Embryonic facial prominence (tissue), 1 donor: ENCODE data around the gene BRF1.

Experiments
- DNase-seq: peaks from one replicate; pipeline ENCODE4 v3.0.0-alpha.2; 2016; ENCODE audit errors: extremely low spot score

Gene BRF1

GRCh38 chr14:105211086-105211757, 89.6 kb downstream of the BRF1 start:
- no peak for DNase-seq

DNA sequence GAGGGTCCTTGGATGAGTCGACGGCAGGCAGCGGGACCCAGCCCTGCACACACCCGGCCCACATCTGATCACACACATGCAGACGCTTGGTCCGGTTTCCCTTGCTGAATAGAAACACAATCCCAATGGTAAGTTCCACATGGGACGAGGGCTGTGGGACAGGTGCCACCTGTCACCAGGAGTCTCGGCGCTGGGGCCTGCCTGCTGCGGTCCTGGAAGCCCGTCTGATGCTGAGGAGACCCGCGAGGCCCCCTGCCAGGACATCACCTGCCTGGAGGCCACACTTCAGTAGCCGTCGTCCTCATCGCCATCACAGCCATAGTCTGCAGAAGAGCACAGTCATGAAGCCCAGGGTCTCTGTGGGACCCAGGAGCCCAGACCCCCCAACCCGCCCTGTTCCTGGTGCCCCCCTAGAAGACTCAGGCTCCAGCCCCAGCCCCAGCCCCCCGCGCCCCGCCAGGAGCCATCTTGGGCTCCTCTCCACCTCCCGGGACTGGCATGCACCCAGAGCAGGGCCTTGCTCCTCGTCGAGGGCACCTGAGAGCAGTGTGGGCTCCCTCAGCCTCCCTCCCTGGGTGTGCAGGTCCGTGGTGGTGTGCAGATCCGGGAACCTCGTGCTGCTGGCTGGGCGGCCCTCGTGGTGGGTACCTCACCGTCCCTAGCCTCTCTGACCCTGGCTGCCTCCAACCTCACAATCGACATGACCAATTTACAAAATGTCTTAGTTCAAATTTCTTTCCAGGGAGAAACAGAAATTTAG, 90.4 kb downstream of the BRF1 start:
- no peak for DNase-seq

GRCh38 chr14:105209646-105210045, 91.2 kb downstream of the BRF1 start:
- DNase-seq, result no peak

DNA sequence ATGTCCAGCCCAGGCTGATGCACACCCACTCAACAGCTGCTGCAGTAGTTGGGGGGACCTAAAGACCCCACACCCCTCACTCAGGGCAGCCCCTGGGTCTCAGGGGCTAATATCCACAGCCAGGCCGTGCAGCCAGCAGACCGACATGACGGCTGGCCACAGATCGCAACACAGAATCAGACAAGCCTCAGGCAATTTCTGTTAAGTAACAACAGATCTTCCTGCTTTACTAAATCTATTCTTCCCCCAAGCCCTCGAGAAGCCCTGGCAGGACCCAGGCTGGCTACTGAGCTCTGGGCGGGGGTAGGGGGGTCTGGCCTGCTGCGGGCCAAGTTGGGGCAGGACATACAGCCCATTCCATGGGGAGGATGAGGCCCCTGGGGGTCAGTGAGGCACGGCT, 91.7 kb downstream of the BRF1 start:
- no peak for DNase-seq

DNA sequence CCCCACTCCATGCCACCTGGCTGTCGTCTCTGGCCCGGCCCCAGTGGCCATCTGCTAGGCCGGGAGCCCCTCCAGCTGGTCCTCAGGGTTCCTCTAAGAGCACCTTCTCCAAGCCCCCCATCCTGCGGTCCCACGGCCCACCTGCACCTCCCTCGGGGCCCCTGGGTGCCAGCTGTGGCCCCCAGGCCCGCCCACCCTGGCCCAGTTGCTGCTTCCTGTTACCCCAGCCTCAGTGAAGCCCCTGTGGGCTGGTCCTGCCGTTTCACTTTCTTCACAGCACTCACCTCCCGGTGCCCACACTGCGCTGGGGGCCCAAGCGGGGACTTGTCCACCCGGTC, 92.1 kb downstream of the BRF1 start:
- no peak for DNase-seq

GRCh38 chr14:105207996-105208737, 92.6 kb downstream of the BRF1 start:
- no peak for DNase-seq

- DNase-seq, result no peak
Measured at GRCh38 chr14:105207460-105207901, 93.3 kb downstream of the BRF1 start.

GRCh38 chr14:105206873-105207272, 93.9 kb downstream of the BRF1 start:
- DNase-seq, result no peak

DNA sequence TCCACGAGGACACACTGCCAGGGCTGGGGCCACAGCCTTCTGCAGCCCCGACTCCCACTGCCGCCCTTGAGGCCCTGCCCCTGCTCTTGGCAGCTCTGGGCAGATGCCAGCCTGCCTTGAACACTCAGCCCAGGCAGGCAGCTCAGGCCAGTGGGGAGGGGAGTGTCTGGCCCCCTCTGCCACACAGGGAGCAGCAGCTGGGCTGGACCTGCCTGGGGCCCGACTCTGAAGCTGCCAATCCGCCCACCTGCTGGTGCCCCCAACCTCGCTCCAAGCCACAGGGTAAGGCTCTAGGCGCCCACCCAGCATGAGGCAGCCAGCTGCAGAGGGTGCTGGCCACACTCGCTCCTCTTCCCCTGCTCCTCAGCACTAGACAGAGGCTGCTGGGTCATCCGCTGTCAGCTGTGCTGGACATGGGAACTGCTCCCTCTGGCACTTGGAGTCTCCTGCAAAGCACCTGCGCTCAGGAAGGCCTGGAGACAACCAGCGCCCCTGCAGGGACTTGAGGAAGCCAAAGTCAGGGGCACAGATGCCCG, 95.1 kb downstream of the BRF1 start:
- no peak for DNase-seq

- no peak for DNase-seq
Measured at GRCh38 chr14:105204931-105205672, 95.7 kb downstream of the BRF1 start.

DNA sequence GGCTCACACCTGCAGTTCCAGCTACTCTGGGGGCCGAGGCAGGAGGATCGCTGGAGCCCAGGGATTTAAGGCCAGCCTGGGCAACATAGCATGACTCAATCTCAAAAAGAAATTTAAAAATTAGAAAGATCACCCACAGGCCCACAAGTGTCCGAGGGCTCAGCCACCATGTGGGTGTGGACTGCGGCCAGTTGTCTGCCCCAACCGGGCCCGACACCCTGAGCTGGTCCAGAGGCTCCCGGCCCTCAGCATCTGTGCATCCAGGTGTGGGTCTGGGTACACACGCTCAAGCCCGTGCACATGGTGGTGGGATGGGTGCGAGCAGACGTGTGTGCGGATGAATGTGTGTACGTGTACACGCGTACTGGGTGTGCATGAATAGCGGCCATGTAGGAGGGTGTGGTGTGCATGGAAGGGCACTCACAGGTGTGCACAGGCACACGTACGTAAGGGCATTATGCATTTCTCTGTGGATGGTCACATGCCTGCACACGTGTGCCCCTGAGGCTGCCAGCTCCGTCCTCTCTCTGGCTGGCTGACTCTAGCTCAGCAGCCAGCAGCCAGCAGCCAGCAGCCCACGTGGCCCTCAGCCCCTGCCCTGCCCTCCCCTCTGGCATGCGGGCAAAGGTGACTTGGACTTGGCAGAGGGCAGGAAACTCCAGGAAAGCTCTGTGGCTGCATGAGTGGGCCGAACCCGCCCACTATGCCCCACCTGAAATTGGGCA, 96.4 kb downstream of the BRF1 start:
- no peak for DNase-seq

- DNase-seq, result no peak
Measured at GRCh38 chr14:105203701-105204100, 97.1 kb downstream of the BRF1 start.

GRCh38 chr14:105203057-105203531, 97.7 kb downstream of the BRF1 start:
- no peak for DNase-seq

DNA sequence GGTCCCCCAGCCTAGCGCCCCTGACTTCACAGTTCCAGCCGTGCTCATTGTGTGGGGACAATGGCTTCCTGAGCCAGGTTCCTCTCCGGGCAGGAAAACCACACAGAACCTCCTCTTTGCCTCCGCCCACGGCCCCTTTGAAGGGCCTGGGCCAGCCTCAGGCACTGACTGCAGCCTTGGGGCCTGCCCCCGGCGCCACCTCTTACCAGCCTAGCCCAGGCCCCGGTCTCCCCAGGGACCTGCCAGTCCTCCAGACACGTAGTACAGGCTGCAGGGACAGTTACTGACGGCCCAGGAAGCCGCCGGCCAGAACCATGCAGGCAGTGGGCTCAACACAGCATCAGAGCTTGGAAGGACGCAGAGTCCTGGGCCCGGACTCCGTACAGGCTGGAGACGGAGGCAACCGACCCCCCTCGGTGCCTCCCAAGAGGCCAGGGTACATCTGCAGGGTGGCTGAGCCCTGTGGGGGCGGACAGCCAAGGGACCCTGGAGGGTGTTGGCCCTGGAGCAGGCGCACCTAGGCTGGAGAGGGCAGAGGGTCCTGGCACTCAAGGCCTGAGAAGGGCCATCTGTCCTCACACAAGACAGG, 98.8 kb downstream of the BRF1 start:
- no peak for DNase-seq

- DNase-seq, result no peak
Measured at GRCh38 chr14:105201156-105201924, 99.5 kb downstream of the BRF1 start.

DNA sequence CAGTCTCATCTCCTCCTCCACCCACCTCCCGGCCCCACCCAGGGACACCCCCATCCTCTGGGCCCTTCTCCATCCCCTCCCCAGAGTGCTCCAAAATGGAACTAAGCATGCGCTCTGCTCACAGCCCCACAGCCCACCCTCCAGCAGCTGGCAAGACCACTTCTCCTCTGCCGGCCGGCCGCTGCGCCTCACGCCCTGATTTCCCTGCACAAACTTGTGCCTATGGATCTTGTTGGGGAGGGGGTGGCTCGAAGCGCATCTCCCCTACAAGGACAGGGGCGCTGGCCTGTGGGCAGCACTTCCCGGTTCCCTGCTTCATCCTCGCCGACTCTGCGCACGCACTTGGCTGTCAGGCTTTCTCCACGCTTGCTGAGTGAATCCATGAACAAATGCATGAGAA, 100.2 kb downstream of the BRF1 start:
- no peak for DNase-seq

GRCh38 chr14:105200074-105200473, 100.7 kb downstream of the BRF1 start:
- no peak for DNase-seq

DNA sequence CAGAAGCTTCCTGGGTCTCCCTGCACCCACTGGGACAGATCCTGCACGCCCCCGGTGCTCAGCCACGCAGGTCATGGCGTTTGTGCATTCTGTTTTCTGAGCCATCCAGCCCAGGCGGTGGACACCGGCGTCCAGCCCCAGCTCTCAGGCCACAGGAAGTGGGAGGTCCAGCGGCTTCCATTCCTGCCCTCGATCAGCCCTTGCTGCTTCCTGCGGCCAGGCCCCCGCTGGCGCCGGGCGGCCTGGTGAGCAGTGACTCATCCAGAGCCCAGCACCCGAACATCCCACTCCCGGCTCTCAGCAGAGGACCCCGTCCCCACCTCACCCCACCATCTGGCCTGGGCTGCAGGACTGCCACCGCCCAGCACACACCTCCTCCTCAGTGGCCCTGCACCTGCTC, 101.7 kb downstream of the BRF1 start:
- no peak for DNase-seq

- no peak for DNase-seq
Measured at GRCh38 chr14:105198588-105198987, 102.2 kb downstream of the BRF1 start.

DNA sequence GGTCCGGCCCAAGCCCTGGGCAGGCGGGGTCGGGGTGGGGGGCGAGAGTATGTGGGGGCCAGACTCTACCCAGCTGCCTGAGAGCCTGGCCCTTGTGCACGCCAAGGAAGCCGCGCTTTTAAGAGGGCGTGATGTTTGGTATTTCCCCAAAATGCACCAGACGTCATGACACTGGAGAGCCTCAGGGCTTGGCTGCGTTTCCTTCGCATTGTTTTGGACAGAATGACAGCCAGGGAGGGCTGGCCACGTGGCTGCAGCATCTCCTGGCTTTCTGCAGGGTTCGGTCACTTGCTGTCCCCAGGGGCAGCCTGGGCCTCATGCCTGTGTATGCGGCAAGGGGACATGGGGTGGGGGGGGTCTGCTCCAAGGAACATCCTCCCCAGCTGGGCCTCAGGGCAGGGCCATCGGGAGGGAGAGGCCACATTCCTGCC, 103.6 kb downstream of the BRF1 start:
- DNase-seq, result no peak
